HG02763 (cell line): ENCODE results near the gene S100B.
"Not testable (repeated sequence)": the region's sequence is repeated elsewhere in the genome, so short reads cannot be mapped to it uniquely, and the experiment has no call there.

Experiments used
- ATAC-seq: cut with Tn5 transposase; IDR thresholded peaks from one replicate; pipeline ENCODE4 v1.9.1; 2021; ENCODE audit warnings: mild to moderate bottlenecking, moderate library complexity; ENCODE audit not compliant: unreplicated experiment

Gene S100B

GRCh38 chr21:46604329-46604974 lies 430 bp downstream of the S100B start:
- ATAC-seq: no peak

- no peak for ATAC-seq
Observed at GRCh38 chr21:46603228-46603627, 1.7 kb downstream of the S100B start.

GRCh38 chr21:46600978-46601377 lies 3.9 kb downstream of the S100B start:
- ATAC-seq: no peak

- ATAC-seq: no peak
Observed at GRCh38 chr21:46600305-46600704, 4.6 kb downstream of the S100B start.

- no peak for ATAC-seq
Observed at GRCh38 chr21:46598581-46599572, 6.0 kb downstream of the S100B start.

GRCh38 chr21:46597896-46598343 lies 7.0 kb downstream of the S100B start:
- no peak for ATAC-seq

- no peak for ATAC-seq
Observed at GRCh38 chr21:46597031-46597430, 7.9 kb downstream of the S100B start.

- no peak for ATAC-seq
Observed at GRCh38 chr21:46596201-46596600, 8.7 kb downstream of the S100B start.

GRCh38 chr21:46594276-46594675 lies 10.6 kb downstream of the S100B start:
- no peak for ATAC-seq

GRCh38 chr21:46585191-46585953 lies 19.5 kb downstream of the S100B start:
- ATAC-seq: no peak

- ATAC-seq: no peak
Observed at GRCh38 chr21:46581780-46582307, 23.0 kb downstream of the S100B start.

- ATAC-seq: not testable (repeated sequence)
Observed at GRCh38 chr21:46579394-46579793, 25.5 kb downstream of the S100B start.

- ATAC-seq: not testable (repeated sequence)
Observed at GRCh38 chr21:46577786-46578185, 27.1 kb downstream of the S100B start.

- no peak for ATAC-seq
Observed at GRCh38 chr21:46572850-46573249, 32.0 kb downstream of the S100B start.

GRCh38 chr21:46570631-46571030 lies 34.3 kb downstream of the S100B start:
- ATAC-seq: no peak

- ATAC-seq: no peak
Observed at GRCh38 chr21:46570119-46570518, 34.8 kb downstream of the S100B start.

GRCh38 chr21:46569081-46569480 lies 35.8 kb downstream of the S100B start:
- ATAC-seq: no peak

- ATAC-seq: no peak
Observed at GRCh38 chr21:46568562-46568961, 36.3 kb downstream of the S100B start.

- ATAC-seq: no peak
Observed at GRCh38 chr21:46567348-46567747, 37.5 kb downstream of the S100B start.

GRCh38 chr21:46564391-46564790 lies 40.5 kb downstream of the S100B start:
- no peak for ATAC-seq
